K562 (cell line): ENCODE measurements around the gene C1QL2. TPM values are rescaled to one million over a fixed set of nuclear protein-coding genes. Genes with fewer than 3 reads are reported as not detected.

Experiments
- ATAC-seq: fragments of 200-7000 bp; cut with Tn5 transposase; 3 replicates; pipeline ENCODE4 v1.9.1; 2020; ENCODE audit warnings: moderate library complexity
- BruUV-seq: library from RNA; stranded (reverse); fragments of 400-500 nt; replicated peaks from 2 replicates; lab custom pipeline; 2021; lab: Mats Ljungman, UMichigan
- CTCF ChIA-PET: fragments of 300-600 bp; formaldehyde crosslinking; extraction: SDS; loops from one replicate; lab custom pipeline; 2021; ENCODE audit warnings: low intra/inter-chr PET ratio; lab: Yijun Ruan, JAX
- POLR2A ChIA-PET: fragments of 300-600, 350-650 bp; sonication (Branson Sonifier 250); formaldehyde crosslinking; extraction: SDS; loops from one replicate; lab custom pipeline; 2021; ENCODE audit warnings: antibody characterized with exemption, inconsistent platforms; lab: Yijun Ruan, JAX
- DNase-seq, 4 experiments: peaks; one replicate each; pipeline versions ENCODE4 v3.0.0 to v3.0.0-alpha.2; 2011 to 2018; ENCODE audit warnings: low spot score in 3 of 4, mixed read lengths in 3 of 4; ENCODE audit errors: extremely low read depth in 1 of 4
- FAIRE-seq: peaks from 2 replicates; lab custom pipeline; 2011; peaks lifted over from hg19 to GRCh38; lab: Jason Lieb, UNC
- H2AFZ ChIP-seq: 2 replicates; pipeline ENCODE4 v1.6.0; 2011; ENCODE audit warnings: low read depth, low read length, control low read depth, inconsistent platforms
- H3K27ac ChIP-seq: fragments of 200-600 bp; 3 replicates; pipeline ENCODE4 v1.8.0; 2011; ENCODE audit warnings: low read depth, mild to moderate bottlenecking, control low read depth, inconsistent platforms, low read length, moderate library complexity, mixed read lengths; ENCODE audit errors: extremely low read depth
- H3K27me3 ChIP-seq, 2 experiments: fragments of 300-600 bp in 1 of 2; 2 replicates in 1 of 2; 3 replicates in 1 of 2; pipeline versions ENCODE4 v1.6.0 to v1.8.0; 2011; ENCODE audit warnings: inconsistent platforms in 2 of 2, low read length in 2 of 2, mild to moderate bottlenecking in 1 of 2, mixed read lengths in 1 of 2, moderate library complexity in 1 of 2; ENCODE audit not compliant: control insufficient read depth in 2 of 2, insufficient read depth in 2 of 2
- H3K36me3 ChIP-seq: fragments of 300-600 bp; 3 replicates; pipeline ENCODE4 v1.8.0; 2011; ENCODE audit warnings: mild to moderate bottlenecking, low read length, inconsistent platforms; ENCODE audit not compliant: control insufficient read depth, insufficient read depth
- H3K4me1 ChIP-seq, 2 experiments: fragments of 200-600 bp in 1 of 2; replicated peaks in 1 of 2; 2 replicates in 1 of 2; 3 replicates in 1 of 2; pipeline versions ENCODE4 v1.5.1 to v1.8.0; 2011; ENCODE audit warnings: inconsistent platforms in 2 of 2, low read length in 2 of 2, mild to moderate bottlenecking in 1 of 2, mixed read lengths in 1 of 2, moderate library complexity in 1 of 2; ENCODE audit not compliant: control insufficient read depth in 2 of 2, insufficient read depth in 2 of 2
- H3K4me2 ChIP-seq: 2 replicates; pipeline ENCODE4 v1.6.1; 2011; ENCODE audit warnings: low read length, control low read depth, inconsistent platforms, mixed read lengths; ENCODE audit not compliant: insufficient read depth
- H3K4me3 ChIP-seq: fragments of 200-600 bp; sonication (generic), shearing (Covaris generic); 2 replicates; pipeline ENCODE4 v1.5.1; 2016; ENCODE audit warnings: control low read depth, inconsistent platforms
- H3K79me2 ChIP-seq: fragments of 200-600 bp; 3 replicates; pipeline ENCODE4 v1.8.0; 2011; ENCODE audit warnings: low read length, inconsistent platforms; ENCODE audit not compliant: control insufficient read depth, insufficient read depth
- H3K9ac ChIP-seq, 2 experiments: 2 replicates each; pipeline versions ENCODE4 v1.6.0 to v1.6.1; 2011; ENCODE audit warnings: low read depth in 2 of 2, low read length in 2 of 2, control low read depth in 1 of 2, inconsistent platforms in 1 of 2, mild to moderate bottlenecking in 1 of 2, mixed read lengths in 1 of 2; ENCODE audit not compliant: insufficient read depth in 1 of 2
- H3K9me1 ChIP-seq: one replicate; pipeline ENCODE4 v1.6.0; 2011; ENCODE audit warnings: inconsistent platforms, mild to moderate bottlenecking, low read length, moderate library complexity; ENCODE audit not compliant: control insufficient read depth, insufficient read depth
- H3K9me3 ChIP-seq: replicated peaks from 2 replicates; pipeline ENCODE4 v1.5.1; 2011; ENCODE audit warnings: low read depth, low read length, inconsistent platforms; ENCODE audit not compliant: control insufficient read depth, insufficient read depth
- H4K20me1 ChIP-seq: replicated peaks from 2 replicates; pipeline ENCODE4 v1.6.1; 2011; ENCODE audit warnings: low read length, inconsistent platforms, mixed read lengths; ENCODE audit not compliant: control insufficient read depth, insufficient read depth
- ASH1L ChIP-seq: fragments of 450-650 bp; IDR thresholded peaks from 2 replicates; pipeline ENCODE4 v1.6.1; 2018; ENCODE audit warnings: borderline replicate concordance, mild to moderate bottlenecking, low read depth; ENCODE audit not compliant: partially characterized antibody
- CAMTA2 ChIP-seq: fragments of 250-450 bp; sonication (Bioruptor Pico); conservative IDR thresholded peaks from 2 replicates; pipeline ENCODE4 v1.5.1; 2022
- E2F4 ChIP-seq: sonication (generic); formaldehyde crosslinking; IDR thresholded peaks from 2 replicates; pipeline ENCODE4 v1.8.0; 2022; ENCODE audit warnings: mild to moderate bottlenecking, low read depth, missing genetic modification reagents
- JUN ChIP-seq, 2 experiments: sonication (generic) in 1 of 2; formaldehyde crosslinking in 1 of 2; IDR thresholded peaks; 2 replicates each; pipeline versions ENCODE4 v1.6.1 to v1.8.0; 2012 to 2022; ENCODE audit warnings: borderline replicate concordance in 2 of 2, mild to moderate bottlenecking in 2 of 2, improper control_type of control experiment in 1 of 2, low read depth in 1 of 2, low read length in 1 of 2, missing genetic modification reagents in 1 of 2
- PBX2 ChIP-seq, 2 experiments: IDR thresholded peaks in 1 of 2; conservative IDR thresholded peaks in 1 of 2; 2 replicates each; pipeline ENCODE4 v1.6.1; 2016; ENCODE audit warnings: low read depth in 2 of 2, mild to moderate bottlenecking in 1 of 2, missing compliant biosample characterization in 1 of 2, missing genetic modification characterization in 1 of 2, moderate library complexity in 1 of 2
- PTRF ChIP-seq: fragments of 450-650 bp; IDR thresholded peaks from 2 replicates; pipeline ENCODE4 v1.6.1; 2016; ENCODE audit warnings: mild to moderate bottlenecking, missing genetic modification characterization, missing compliant biosample characterization
- RBFOX2 ChIP-seq: fragments of 200-400 bp; formaldehyde crosslinking; IDR thresholded peaks from 2 replicates; pipeline ENCODE4 v1.6.1; 2017; ENCODE audit warnings: low read depth, mild to moderate bottlenecking, low read length, moderate library complexity
- SNRNP70 ChIP-seq: fragments of 200-400 bp; formaldehyde crosslinking; optimal IDR thresholded peaks from 2 replicates; pipeline ENCODE3; 2017; ENCODE audit warnings: low read depth, low read length
- TGIF2 ChIP-seq: sonication (generic); formaldehyde crosslinking; IDR thresholded peaks from 2 replicates; pipeline ENCODE4 v1.8.1; 2022; ENCODE audit warnings: mild to moderate bottlenecking, missing genetic modification reagents, moderate library complexity
- ZFPM2 ChIP-seq: fragments of 250-450 bp; sonication (Bioruptor Pico); IDR thresholded peaks from 2 replicates; pipeline ENCODE4 v1.5.1; 2022; ENCODE audit warnings: mild to moderate bottlenecking
- ZNF561 ChIP-seq: fragments of 450-650 bp; formaldehyde crosslinking; conservative IDR thresholded peaks from 2 replicates; pipeline ENCODE4 v1.4.0; 2020; ENCODE audit warnings: mild to moderate bottlenecking, moderate library complexity
- ZNF586 ChIP-seq: fragments of 450-650 bp; formaldehyde crosslinking; conservative IDR thresholded peaks from 2 replicates; pipeline ENCODE4 v1.4.0; 2020; ENCODE audit warnings: mild to moderate bottlenecking, moderate library complexity
- WGBS: fragments of 100-300 bp; shearing (Covaris generic); methylation state at CpG from one replicate; pipeline ENCODE4 v1.1.6; 2016; ENCODE audit warnings: low coverage, mixed read lengths; ENCODE audit not compliant: insufficient coverage; ENCODE audit errors: missing lambda C conversion rate; 5-methylcytosine and 5-hydroxymethylcytosine counted together
- in situ Hi-C: fragments of 300-500 bp; cut with MboI; formaldehyde crosslinking; loops from 4 replicates; pipeline ENCODE4 v1.15.0; 2018; ENCODE audit warnings: inconsistent platforms, mixed read lengths
- intact Hi-C: fragments of 100-400 bp; cut with micrococcal nuclease; formaldehyde crosslinking; loops from 2 replicates; pipeline ENCODE4 v1.14.2; 2022
- polyA plus RNA-seq, 8 experiments: library from polyadenylated mRNA; depleted of rRNA in 4 of 8; stranded (reverse) in 5 of 8; unstranded in 3 of 8; fragments of >200 nt; fragmentation: Nextera tagmentation in 2 of 8; fragmentation: Illumina TruSeq in 1 of 8; extraction: Ambion mirVana in 2 of 8; extraction: Trizol in 1 of 8; gene quantifications; 2 replicates each; pipeline versions ENCODE4 v1.2.1 to v1.2.3, GENCODE V29; 2011 to 2014; ENCODE audit warnings: inconsistent platforms in 1 of 8, missing spikeins in 1 of 8
- total RNA-seq, 7 experiments: library from RNA; depleted of rRNA in 6 of 7; stranded (reverse); fragments of >200 nt in 6 of 7; fragmentation: Illumina TruSeq in 2 of 7; extraction: Trizol in 2 of 7; gene quantifications; 2 replicates each; pipeline versions ENCODE4 v1.2.1 to v1.2.3, GENCODE V29; 2011 to 2021; ENCODE audit warnings: low replicate concordance in 1 of 7
- TF ChIP-seq, protein P1 (sequence below): fragments of 250-450 bp; sonication (Bioruptor Pico); IDR thresholded peaks from 2 replicates; pipeline ENCODE4 v1.5.1; 2021; ENCODE audit warnings: mild to moderate bottlenecking
- TF ChIP-seq, protein P2 (sequence below): fragments of 250-450 bp; sonication (Bioruptor Pico); IDR thresholded peaks from 2 replicates; pipeline ENCODE4 v1.8.0; 2022; ENCODE audit warnings: moderate library complexity, mild to moderate bottlenecking, inconsistent platforms

Gene C1QL2
- total and polyA plus RNA-seq, 9 of the 15 experiments (the other 6 are each of a cell fraction or from before 2014, with no cell fraction given): not detected

GRCh38 chr2:119114266-119114665, 44.3 kb downstream of the C1QL2 start:
- WGBS: 0% methylated on average over 2 of the region's 3 CpGs
- Histone ChIP-seq H3K4me2 (no peak overlapping the region), H3K36me3 (no peaks in the 10 kb centered on the region), H3K79me2 (no peaks in the 10 kb centered on the region), H2AFZ (no peak overlapping the region), H3K4me1 (no peaks in the 10 kb centered on the region), H3K9me1 (no peaks in the 10 kb centered on the region), H3K27ac (no peak overlapping the region), H3K27me3 (peaks cover 0 to 20% of the 10 kb centered on the region in 2 experiments; a peak in 3 of 5 replicates), H3K9me3 (no peaks in the 10 kb centered on the region), H3K4me3 (no peak overlapping the region), H4K20me1 (peaks cover 3% of the 10 kb centered on the region; the same call in 1 of the 2 replicates), H3K9ac (no peak overlapping the region)
- ATAC-seq: no peak
- BruUV-seq: no TSS peak
- no peak for DNase-seq
- ChIA-PET CTCF (no interaction called here), POLR2A (no interaction called here)
- no peak for FAIRE-seq
- intact Hi-C loops: no loop called here
- in situ Hi-C loops: no loop called here
- no peak for TF ChIP-seq E2F4 (CRISPR knock-in tag)
- TF ChIP-seq ASH1L: no peak
- no peak for TF ChIP-seq TGIF2 (CRISPR knock-in tag)
- no peak for TF ChIP-seq PTRF (tag)
- TF ChIP-seq, protein P1, sequence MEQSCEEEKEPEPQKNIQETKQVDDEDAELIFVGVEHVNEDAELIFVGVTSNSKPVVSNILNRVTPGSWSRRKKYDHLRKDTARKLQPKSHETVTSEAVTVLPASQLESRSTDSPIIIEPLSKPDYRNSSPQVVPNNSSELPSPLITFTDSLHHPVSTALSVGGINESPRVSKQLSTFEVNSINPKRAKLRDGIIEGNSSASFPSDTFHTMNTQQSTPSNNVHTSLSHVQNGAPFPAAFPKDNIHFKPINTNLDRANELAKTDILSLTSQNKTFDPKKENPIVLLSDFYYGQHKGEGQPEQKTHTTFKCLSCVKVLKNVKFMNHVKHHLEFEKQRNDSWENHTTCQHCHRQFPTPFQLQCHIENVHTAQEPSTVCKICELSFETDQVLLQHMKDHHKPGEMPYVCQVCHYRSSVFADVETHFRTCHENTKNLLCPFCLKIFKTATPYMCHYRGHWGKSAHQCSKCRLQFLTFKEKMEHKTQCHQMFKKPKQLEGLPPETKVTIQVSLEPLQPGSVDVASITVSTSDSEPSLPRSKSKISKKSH: no peak
- no peak for TF ChIP-seq RBFOX2
- TF ChIP-seq ZFPM2: no peak
- TF ChIP-seq, protein P2, sequence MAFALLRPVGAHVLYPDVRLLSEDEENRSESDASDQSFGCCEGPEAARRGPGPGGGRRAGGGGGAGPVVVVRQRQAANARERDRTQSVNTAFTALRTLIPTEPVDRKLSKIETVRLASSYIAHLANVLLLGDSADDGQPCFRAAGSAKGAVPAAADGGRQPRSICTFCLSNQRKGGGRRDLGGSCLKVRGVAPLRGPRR (CRISPR knock-in tag): no peak
- no peak for TF ChIP-seq ZNF561 (CRISPR knock-in tag)
- no peak for TF ChIP-seq SNRNP70
- no peak for TF ChIP-seq JUN (IDR thresholded peaks at IDR 0.05; ENCODE audit: borderline replicate concordance, low read depth, low read length)
- TF ChIP-seq JUN (CRISPR knock-in tag; IDR thresholded peaks at IDR 0.05; ENCODE audit: borderline replicate concordance): no peak
- TF ChIP-seq CAMTA2 (CRISPR knock-in tag): no peak
- TF ChIP-seq PBX2 (CRISPR knock-in tag; IDR thresholded peaks at IDR 0.05; ENCODE audit: low read depth): no peak
- no peak for TF ChIP-seq PBX2 (tag; conservative IDR thresholded peaks at IDR 0.05; ENCODE audit: low read depth)
- TF ChIP-seq ZNF586 (CRISPR knock-in tag): no peak
